Measurements from ENCODE around the gene AGBL4.
"Not testable (repeated sequence)": the region's sequence is repeated elsewhere in the genome, so short reads cannot be mapped to it uniquely, and the experiment has no call there.

AGBL4 gene

GRCh38 chr1:49951385-49951784 is 72.4 kb downstream of the AGBL4 start:
- H3K27ac ChIP-seq: no peak overlapping the region
- H3K9me3 ChIP-seq (replicated peaks in 1 of 11): no peaks in the 10 kb centered on the region
- no peak overlapping the region for H3K9ac ChIP-seq
- H4K20me1 ChIP-seq: no peaks in the 10 kb centered on the region
- no peak for TF ChIP-seq Cebpa-rat (IDR thresholded peaks at IDR 0.05)
- no peak overlapping the region for H3K4me2 ChIP-seq
- H3K4me3 ChIP-seq: no peak overlapping the region
- H3K36me3 ChIP-seq: no peaks in the 10 kb centered on the region
- H3K4me1 ChIP-seq: no peaks in the 10 kb centered on the region
- no peaks in the 10 kb centered on the region for H3K27me3 ChIP-seq

DNA sequence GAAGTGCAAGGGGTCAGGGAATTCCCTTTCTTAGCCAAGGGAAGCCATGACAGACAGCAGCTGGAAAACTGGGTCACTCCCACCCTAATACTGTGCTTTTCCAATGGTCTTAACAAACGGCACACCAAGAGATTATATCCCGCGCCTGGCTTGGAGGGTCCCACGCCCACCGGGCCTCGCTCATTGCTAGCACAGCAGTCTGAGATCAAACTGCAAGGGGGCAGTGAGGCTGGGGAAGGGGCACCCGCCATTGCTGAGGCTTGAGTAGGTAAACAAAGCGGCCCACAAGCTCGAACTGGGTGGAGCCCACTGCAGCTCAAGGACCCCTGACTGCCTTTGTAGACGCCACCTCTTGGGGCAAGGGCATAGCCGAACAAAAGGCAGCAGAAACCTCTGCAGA is 108.5 kb downstream of the AGBL4 start:
- not testable (repeated sequence) for H3K9ac ChIP-seq, H4K20me1 ChIP-seq, H3K27ac ChIP-seq, H3K36me3 ChIP-seq, H3K4me3 ChIP-seq, H3K4me2 ChIP-seq, H3K27me3 ChIP-seq
- Histone ChIP-seq H3K9me3 (replicated peaks in 1 of 11) (peaks cover 0 to 11% (median 8%) of the 10 kb centered on the region in 11 experiments; a peak in 14 of 22 replicates), H3K4me1 (peaks cover 0 to 15% (median 3%) of the 10 kb centered on the region in 10 experiments; a peak in 10 of 20 replicates)

- no peaks in the 10 kb centered on the region for H4K20me1 ChIP-seq
- H3K36me3 ChIP-seq: no peaks in the 10 kb centered on the region
- H3K27ac ChIP-seq: no peak overlapping the region
- H3K27me3 ChIP-seq: no peaks in the 10 kb centered on the region
- H3K4me1 ChIP-seq: no peaks in the 10 kb centered on the region
- no peak overlapping the region for H3K4me3 ChIP-seq
- H3K9ac ChIP-seq: no peak overlapping the region
- no peaks in the 10 kb centered on the region for H3K9me3 ChIP-seq (replicated peaks in 1 of 11)
- H3K4me2 ChIP-seq: no peak overlapping the region
- TF ChIP-seq Cebpa-rat (IDR thresholded peaks at IDR 0.05): no peak
Observed at GRCh38 chr1:49906365-49906764, 117.4 kb downstream of the AGBL4 start.

GRCh38 chr1:49864581-49864980 is 159.2 kb downstream of the AGBL4 start:
- H3K4me3 ChIP-seq: no peak overlapping the region
- H3K36me3 ChIP-seq: no peaks in the 10 kb centered on the region
- H3K27ac ChIP-seq: no peak overlapping the region
- peaks cover 0 to 13% (median 4%) of the 10 kb centered on the region in 11 experiments; a peak in 4 of 22 replicates for H3K9me3 ChIP-seq (replicated peaks in 1 of 11)
- H3K4me1 ChIP-seq: no peaks in the 10 kb centered on the region
- TF ChIP-seq Cebpa-rat (IDR thresholded peaks at IDR 0.05): no peak
- H3K27me3 ChIP-seq: no peaks in the 10 kb centered on the region
- no peaks in the 10 kb centered on the region for H4K20me1 ChIP-seq
- no peak overlapping the region for H3K9ac ChIP-seq
- no peak overlapping the region for H3K4me2 ChIP-seq

DNA sequence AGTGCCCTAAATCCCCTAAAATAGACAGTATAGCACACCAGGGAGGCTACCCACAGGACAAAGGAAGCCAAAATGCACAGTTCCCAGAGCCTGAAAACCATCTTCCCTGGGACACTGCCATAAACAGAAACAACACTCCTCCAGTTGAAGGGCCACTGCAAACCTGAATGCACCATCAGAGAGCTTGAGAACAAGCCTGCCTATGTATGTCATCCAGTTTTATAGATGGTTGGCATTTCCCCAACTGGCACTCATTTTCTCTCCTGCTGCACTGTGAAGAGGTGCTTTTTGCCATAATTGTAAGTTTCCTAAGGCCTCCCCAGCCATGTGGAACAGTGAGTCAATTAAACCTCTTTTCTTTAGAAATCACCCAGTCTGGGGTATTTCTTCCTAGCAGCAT is 169.0 kb downstream of the AGBL4 start:
- no peak for TF ChIP-seq Cebpa-rat (IDR thresholded peaks at IDR 0.05)

DNA sequence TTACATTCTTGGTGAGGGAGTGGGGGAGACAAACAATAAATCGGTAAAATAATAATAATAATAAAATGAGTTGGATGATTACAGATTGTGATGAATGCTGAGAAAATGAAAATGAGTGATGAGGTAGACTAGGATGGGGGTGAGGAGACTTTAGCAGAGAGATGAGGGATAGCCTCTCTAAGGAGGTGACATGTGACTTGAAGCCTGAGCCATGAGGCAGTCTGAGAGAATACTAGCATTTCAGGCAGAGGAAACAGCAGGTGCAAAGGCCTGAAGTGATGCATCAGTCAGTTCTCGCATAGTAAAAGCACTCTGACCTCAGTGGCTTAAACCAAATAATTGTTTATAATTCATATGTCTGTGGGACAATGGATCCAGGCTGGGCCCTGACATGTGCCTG is 181.2 kb downstream of the AGBL4 start:
- Histone ChIP-seq H3K27ac (no peak overlapping the region), H3K27me3 (no peaks in the 10 kb centered on the region), H3K4me2 (no peak overlapping the region), H3K4me1 (no peaks in the 10 kb centered on the region), H3K36me3 (peaks cover 0 to 3% (median 0%) of the 10 kb centered on the region in 11 experiments; a peak in 2 of 22 replicates), H3K9ac (no peak overlapping the region), H3K9me3 (replicated peaks in 1 of 11) (peaks cover 35 to 61% (median 52%) of the 10 kb centered on the region in 11 experiments), H4K20me1 (no peaks in the 10 kb centered on the region), H3K4me3 (no peak overlapping the region)
- no peak for TF ChIP-seq Cebpa-rat (IDR thresholded peaks at IDR 0.05)

More for the DNA sequence above, 169.0 kb downstream of the AGBL4 start:
- Histone ChIP-seq H3K9ac (no peak overlapping the region), H3K4me3 (no peak overlapping the region), H3K27me3 (no peaks in the 10 kb centered on the region), H4K20me1 (no peaks in the 10 kb centered on the region), H3K36me3 (no peaks in the 10 kb centered on the region), H3K4me1 (no peaks in the 10 kb centered on the region), H3K4me2 (no peak overlapping the region), H3K27ac (no peak overlapping the region), H3K9me3 (replicated peaks in 1 of 11) (no peaks in the 10 kb centered on the region)

- H3K9me3 ChIP-seq (replicated peaks in 1 of 11): peaks cover 32 to 54% (median 48%) of the 10 kb centered on the region in 11 experiments
- H3K4me3 ChIP-seq: no peak overlapping the region
- peaks cover 0 to 3% (median 0%) of the 10 kb centered on the region in 11 experiments; a peak in 2 of 22 replicates for H3K36me3 ChIP-seq
- no peaks in the 10 kb centered on the region for H4K20me1 ChIP-seq
- TF ChIP-seq Cebpa-rat (IDR thresholded peaks at IDR 0.05): no peak
- no peaks in the 10 kb centered on the region for H3K4me1 ChIP-seq
- H3K9ac ChIP-seq: no peak overlapping the region
- H3K27ac ChIP-seq: no peak overlapping the region
- H3K27me3 ChIP-seq: no peaks in the 10 kb centered on the region
- H3K4me2 ChIP-seq: no peak overlapping the region
Observed at GRCh38 chr1:49841767-49842166, 182.0 kb downstream of the AGBL4 start.

DNA sequence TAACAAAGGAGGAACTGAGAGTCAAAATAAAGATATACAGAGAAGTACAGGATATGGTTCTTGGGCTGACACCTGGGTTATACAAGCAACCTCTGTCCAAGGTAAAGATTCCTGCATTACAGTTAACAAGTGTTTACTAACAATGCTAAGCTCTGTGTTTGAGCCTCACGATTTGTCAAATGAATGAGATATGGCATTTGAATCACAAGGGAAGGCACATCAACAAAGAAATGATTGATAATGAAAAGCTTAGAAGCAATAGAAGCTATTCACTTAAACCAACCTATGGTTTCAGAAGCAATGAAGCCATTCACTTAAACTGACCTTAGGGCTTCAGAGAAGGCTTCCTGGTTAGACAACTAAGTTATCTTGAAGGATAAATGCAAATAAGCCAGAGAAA is 199.5 kb downstream of the AGBL4 start:
- no peaks in the 10 kb centered on the region for H3K4me1 ChIP-seq
- H3K9me3 ChIP-seq (replicated peaks in 1 of 11): 0 out of 22 replicates have a peak, but pooled peaks cover 0 to 2% (median 0%) of the 10 kb centered on the region in 11 experiments

GRCh38 chr1:49817681-49818080 is 206.1 kb downstream of the AGBL4 start:
- no peak overlapping the region for H3K9ac ChIP-seq
- H3K27me3 ChIP-seq: no peaks in the 10 kb centered on the region
- H4K20me1 ChIP-seq: no peaks in the 10 kb centered on the region
- H3K4me2 ChIP-seq: no peak overlapping the region
- H3K36me3 ChIP-seq: no peaks in the 10 kb centered on the region
- H3K4me3 ChIP-seq: no peak overlapping the region
- H3K27ac ChIP-seq: no peak overlapping the region
- TF ChIP-seq Cebpa-rat (IDR thresholded peaks at IDR 0.05): no peak
- no peaks in the 10 kb centered on the region for H3K9me3 ChIP-seq (replicated peaks in 1 of 11)
- no peaks in the 10 kb centered on the region for H3K4me1 ChIP-seq

More for the DNA sequence above, 199.5 kb downstream of the AGBL4 start:
- Histone ChIP-seq H3K4me2 (no peak overlapping the region), H3K27ac (no peak overlapping the region), H4K20me1 (no peaks in the 10 kb centered on the region), H3K27me3 (no peaks in the 10 kb centered on the region), H3K9ac (no peak overlapping the region), H3K4me3 (no peak overlapping the region), H3K36me3 (no peaks in the 10 kb centered on the region)
- TF ChIP-seq Cebpa-rat (IDR thresholded peaks at IDR 0.05): no peak

- not testable (repeated sequence) for H3K9ac ChIP-seq; H3K9me3 ChIP-seq (replicated peaks in 1 of 11); H3K36me3 ChIP-seq; H4K20me1 ChIP-seq; H3K27ac ChIP-seq; H3K4me1 ChIP-seq; H3K27me3 ChIP-seq; H3K4me3 ChIP-seq; H3K4me2 ChIP-seq
Observed at GRCh38 chr1:49787013-49787412, 236.7 kb downstream of the AGBL4 start.

Measured in BLaER1 treated with 17β-estradiol and CSF1 and Interleukin-3, amounts not matched to agents 10 nM and 100 nM (cell line).